ENCODE measurements around the gene SMYD3.

Gene SMYD3

GRCh38 chr1:245901565-245901964 is 605.5 kb downstream of the SMYD3 start:
- no peak for DNase-seq (ENCODE audit: low spot score)

GRCh38 chr1:245901037-245901436 is 606.0 kb downstream of the SMYD3 start:
- DNase-seq (ENCODE audit: low spot score), result no peak

GRCh38 chr1:245898581-245898980 is 608.5 kb downstream of the SMYD3 start:
- DNase-seq (ENCODE audit: low spot score), result no peak

- no peak for DNase-seq (ENCODE audit: low spot score)
These were observed 610.8 kb downstream of the SMYD3 start for GRCh38 chr1:245896258-245896657.

- no peak for DNase-seq (ENCODE audit: low spot score)
These were observed 611.6 kb downstream of the SMYD3 start for GRCh38 chr1:245895455-245895959.

- no peak for DNase-seq (ENCODE audit: low spot score)
These were observed 612.2 kb downstream of the SMYD3 start for GRCh38 chr1:245894843-245895242.

GRCh38 chr1:245893025-245893424 is 614.1 kb downstream of the SMYD3 start:
- DNase-seq (ENCODE audit: low spot score), result no peak

- peak; percentile 41 for DNase-seq (ENCODE audit: low spot score)
These were observed 618.3 kb downstream of the SMYD3 start for GRCh38 chr1:245888809-245889208.

GRCh38 chr1:245887829-245888228 is 619.2 kb downstream of the SMYD3 start:
- DNase-seq (ENCODE audit: low spot score), result no peak

- no peak for DNase-seq (ENCODE audit: low spot score)
These were observed 625.2 kb downstream of the SMYD3 start for GRCh38 chr1:245881767-245882391.

- no peak for DNase-seq (ENCODE audit: low spot score)
These were observed 626.2 kb downstream of the SMYD3 start for GRCh38 chr1:245880754-245881403.

- DNase-seq (ENCODE audit: low spot score), result no peak
These were observed 628.0 kb downstream of the SMYD3 start for GRCh38 chr1:245879091-245879490.

GRCh38 chr1:245878585-245878984 is 628.5 kb downstream of the SMYD3 start:
- no peak for DNase-seq (ENCODE audit: low spot score)

GRCh38 chr1:245877976-245878375 is 629.1 kb downstream of the SMYD3 start:
- no peak for DNase-seq (ENCODE audit: low spot score)

- no peak for DNase-seq (ENCODE audit: low spot score)
These were observed 630.5 kb downstream of the SMYD3 start for GRCh38 chr1:245876586-245876985.

GRCh38 chr1:245875581-245876261 is 631.4 kb downstream of the SMYD3 start:
- DNase-seq (ENCODE audit: low spot score), result no peak

- no peak for DNase-seq (ENCODE audit: low spot score)
These were observed 632.0 kb downstream of the SMYD3 start for GRCh38 chr1:245874942-245875580.

- DNase-seq (ENCODE audit: low spot score), result no peak
These were observed 633.0 kb downstream of the SMYD3 start for GRCh38 chr1:245873883-245874671.

GRCh38 chr1:245873068-245873467 is 634.0 kb downstream of the SMYD3 start:
- no peak for DNase-seq (ENCODE audit: low spot score)

- DNase-seq (ENCODE audit: low spot score), result no peak
These were observed 634.6 kb downstream of the SMYD3 start for GRCh38 chr1:245872475-245872874.

GRCh38 chr1:245871915-245872314 is 635.2 kb downstream of the SMYD3 start:
- DNase-seq (ENCODE audit: low spot score), result no peak

- DNase-seq (ENCODE audit: low spot score), result no peak
These were observed 635.9 kb downstream of the SMYD3 start for GRCh38 chr1:245871191-245871590.

Measured in iPS-NIHi11 (cell line).